ENCODE results near the gene GAB3.
"Not testable (repeated sequence)": the region's sequence is repeated elsewhere in the genome, so short reads cannot be mapped to it uniquely, and the experiment has no call there.

GAB3 gene

GRCh38 chrX:154720067-154720466 is 30.8 kb downstream of the GAB3 start:
- DNase-seq (ENCODE audit: low spot score) = no peak

GRCh38 chrX:154719132-154719675 is 31.7 kb downstream of the GAB3 start:
- DNase-seq (ENCODE audit: low spot score) = peak; percentile 87

GRCh38 chrX:154718616-154719015 is 32.3 kb downstream of the GAB3 start:
- no peak for DNase-seq (ENCODE audit: low spot score)

- peak; percentile 32 for DNase-seq (ENCODE audit: low spot score)
Observed at GRCh38 chrX:154717824-154718223, 33.1 kb downstream of the GAB3 start.

- no peak for DNase-seq (ENCODE audit: low spot score)
Observed at GRCh38 chrX:154715825-154716224, 35.1 kb downstream of the GAB3 start.

- peak; percentile 78 for DNase-seq (ENCODE audit: low spot score)
Observed at GRCh38 chrX:154714925-154715324, 36.0 kb downstream of the GAB3 start.

GRCh38 chrX:154712781-154713740 is 37.8 kb downstream of the GAB3 start:
- DNase-seq (ENCODE audit: low spot score) = peak; percentile 78

GRCh38 chrX:154711264-154711663 is 39.6 kb downstream of the GAB3 start:
- no peak for DNase-seq (ENCODE audit: low spot score)

- no peak for DNase-seq (ENCODE audit: low spot score)
Observed at GRCh38 chrX:154710309-154710708, 40.6 kb downstream of the GAB3 start.

- DNase-seq (ENCODE audit: low spot score) = no peak
Observed at GRCh38 chrX:154698630-154699248, 52.1 kb downstream of the GAB3 start.

GRCh38 chrX:154696676-154697045 is 54.2 kb downstream of the GAB3 start:
- no peak for DNase-seq (ENCODE audit: low spot score)

- DNase-seq (ENCODE audit: low spot score) = no peak
Observed at GRCh38 chrX:154695911-154696675, 54.8 kb downstream of the GAB3 start.

GRCh38 chrX:154693394-154693793 is 57.5 kb downstream of the GAB3 start:
- no peak for DNase-seq (ENCODE audit: low spot score)

- not testable (repeated sequence) for DNase-seq (ENCODE audit: low spot score)
Observed at GRCh38 chrX:154690438-154690837, 60.4 kb downstream of the GAB3 start.

- DNase-seq (ENCODE audit: low spot score) = not testable (repeated sequence)
Observed at GRCh38 chrX:154672084-154672483, 78.8 kb downstream of the GAB3 start.

- not testable (repeated sequence) for DNase-seq (ENCODE audit: low spot score)
Observed at GRCh38 chrX:154670848-154671247, 80.0 kb downstream of the GAB3 start.

GRCh38 chrX:154661899-154662298 is 89.0 kb downstream of the GAB3 start:
- DNase-seq (ENCODE audit: low spot score) = no peak

- DNase-seq (ENCODE audit: low spot score) = no peak
Observed at GRCh38 chrX:154661170-154661569, 89.7 kb downstream of the GAB3 start.

- DNase-seq (ENCODE audit: low spot score) = no peak
Observed at GRCh38 chrX:154660541-154660940, 90.3 kb downstream of the GAB3 start.

GRCh38 chrX:154658957-154659356 is 91.9 kb downstream of the GAB3 start:
- no peak for DNase-seq (ENCODE audit: low spot score)

- no peak for DNase-seq (ENCODE audit: low spot score)
Observed at GRCh38 chrX:154658187-154658586, 92.7 kb downstream of the GAB3 start.

- DNase-seq (ENCODE audit: low spot score) = no peak
Observed at GRCh38 chrX:154657226-154657805, 93.6 kb downstream of the GAB3 start.

All from CD4-positive, alpha-beta T cell treated with Interleukin-2 at 100 ng/mL for 4 hours (primary cell).